Erythroblast (primary cell): ENCODE results near the gene DYNLT1.

ENCODE experiments used
- GATA1 ChIP-seq: IDR thresholded peaks from 2 replicates; pipeline ENCODE4 v1.6.1; 2011; ENCODE audit warnings: low read depth, mild to moderate bottlenecking, control low read depth, low read length, moderate library complexity
- POLR2A ChIP-seq: IDR thresholded peaks from 2 replicates; pipeline ENCODE4 v1.6.1; 2011; ENCODE audit warnings: mild to moderate bottlenecking, low read length

GRCh38 chr6:158606935-158607334 lies 37.6 kb downstream of the DYNLT1 start:
- TF ChIP-seq POLR2A (no peak), GATA1 (no peak)
